ENCODE results near the gene F12. TPM values are rescaled to one million over a fixed set of nuclear protein-coding genes. Genes with fewer than 3 reads are reported as not detected.
A peak's percentile ranks its signal among the peaks of the same experiment; 100 is the strongest.

F12 gene
- polyA plus RNA-seq, 1 experiment = 0.35 TPM

DNA sequence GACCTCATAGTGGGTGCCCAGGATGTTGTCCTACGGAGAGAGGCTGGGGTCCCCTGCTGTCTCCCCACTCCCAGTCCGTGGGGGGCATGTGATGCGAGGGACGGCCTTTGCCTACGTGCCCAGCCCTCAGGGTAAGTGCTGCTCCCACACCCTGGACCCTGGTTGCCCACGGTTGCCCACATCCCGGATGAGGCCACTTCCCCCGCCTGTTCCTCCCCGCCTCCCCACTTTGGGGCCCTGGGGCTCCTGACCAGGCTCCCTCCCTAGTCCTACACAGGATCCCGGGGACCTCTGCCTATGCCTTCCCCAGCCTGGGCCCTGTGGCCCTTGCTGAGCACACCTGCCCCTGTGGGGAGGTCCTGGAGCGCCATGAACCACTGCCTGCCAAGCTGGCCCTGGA is 23.6 kb downstream of the F12 start:
- CTCF ChIA-PET = no interaction called here
- no peaks in the 10 kb centered on the region for H3K9me3 ChIP-seq (ENCODE audit: control insufficient read depth, insufficient read depth, low read length)
- TF ChIP-seq, protein P1, sequence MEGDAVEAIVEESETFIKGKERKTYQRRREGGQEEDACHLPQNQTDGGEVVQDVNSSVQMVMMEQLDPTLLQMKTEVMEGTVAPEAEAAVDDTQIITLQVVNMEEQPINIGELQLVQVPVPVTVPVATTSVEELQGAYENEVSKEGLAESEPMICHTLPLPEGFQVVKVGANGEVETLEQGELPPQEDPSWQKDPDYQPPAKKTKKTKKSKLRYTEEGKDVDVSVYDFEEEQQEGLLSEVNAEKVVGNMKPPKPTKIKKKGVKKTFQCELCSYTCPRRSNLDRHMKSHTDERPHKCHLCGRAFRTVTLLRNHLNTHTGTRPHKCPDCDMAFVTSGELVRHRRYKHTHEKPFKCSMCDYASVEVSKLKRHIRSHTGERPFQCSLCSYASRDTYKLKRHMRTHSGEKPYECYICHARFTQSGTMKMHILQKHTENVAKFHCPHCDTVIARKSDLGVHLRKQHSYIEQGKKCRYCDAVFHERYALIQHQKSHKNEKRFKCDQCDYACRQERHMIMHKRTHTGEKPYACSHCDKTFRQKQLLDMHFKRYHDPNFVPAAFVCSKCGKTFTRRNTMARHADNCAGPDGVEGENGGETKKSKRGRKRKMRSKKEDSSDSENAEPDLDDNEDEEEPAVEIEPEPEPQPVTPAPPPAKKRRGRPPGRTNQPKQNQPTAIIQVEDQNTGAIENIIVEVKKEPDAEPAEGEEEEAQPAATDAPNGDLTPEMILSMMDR (IDR thresholded peaks at IDR 0.05; ENCODE audit: low read depth, low read length) = no peak
- POLR2A ChIA-PET = no interaction called here
- H3K4me3 ChIP-seq (ENCODE audit: low read depth, low read length) = no peak overlapping the region
- no peak for DNase-seq (ENCODE audit: low read depth, low spot score)
- no peak overlapping the region for H3K27ac ChIP-seq (ENCODE audit: low read depth, low read length)
- H3K27me3 ChIP-seq (ENCODE audit: control insufficient read depth, insufficient read depth, low read length) = peaks cover 32% of the 10 kb centered on the region

DNA sequence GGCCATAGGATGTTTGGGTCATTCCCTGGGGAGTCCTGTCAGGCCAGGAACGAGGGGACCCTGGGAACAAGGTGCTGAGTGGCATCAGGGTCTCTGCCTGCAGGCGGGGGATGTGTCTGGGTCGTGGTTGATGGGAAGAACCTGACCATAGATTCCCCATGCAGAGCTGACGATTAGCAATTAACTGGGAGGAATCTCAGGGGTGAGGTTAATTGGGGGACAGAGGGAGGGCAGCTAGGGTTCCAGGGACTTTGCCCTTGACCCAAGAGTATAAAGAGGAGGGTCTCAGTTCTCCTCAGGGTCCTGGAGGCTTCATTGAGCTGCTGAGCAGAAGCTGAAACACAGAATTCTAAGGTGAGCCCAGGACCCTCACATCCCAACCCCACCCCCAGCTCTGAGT is 25.2 kb downstream of the F12 start, which contains the start of gene SLC34A1:
SLC34A1 (plus strand) TSS at position 301 of the 400 bp plus-strand sequence. CDS start 1,308 bp downstream, outside the sequence.
- ChIA-PET POLR2A (no interaction called here), CTCF (interaction anchor here (0.6 to 1.0 kb wide), 2 partner anchors 15 to 83 kb away, joined by 3 read pairs; no protein-coding TSS in a partner anchor)
- Histone ChIP-seq H3K27ac (ENCODE audit: low read depth, low read length) (peak within 1 kb of the TSS; percentile 11), H3K9me3 (ENCODE audit: control insufficient read depth, insufficient read depth, low read length) (no peaks in the 10 kb centered on the region), H3K27me3 (ENCODE audit: control insufficient read depth, insufficient read depth, low read length) (peaks cover 32% of the 10 kb centered on the region), H3K4me3 (ENCODE audit: low read depth, low read length) (no peak within 1 kb of the TSS)
- no peak for DNase-seq (ENCODE audit: low read depth, low spot score)
- TF ChIP-seq, protein P1 (IDR thresholded peaks at IDR 0.05; ENCODE audit: low read depth, low read length) = no peak

DNA sequence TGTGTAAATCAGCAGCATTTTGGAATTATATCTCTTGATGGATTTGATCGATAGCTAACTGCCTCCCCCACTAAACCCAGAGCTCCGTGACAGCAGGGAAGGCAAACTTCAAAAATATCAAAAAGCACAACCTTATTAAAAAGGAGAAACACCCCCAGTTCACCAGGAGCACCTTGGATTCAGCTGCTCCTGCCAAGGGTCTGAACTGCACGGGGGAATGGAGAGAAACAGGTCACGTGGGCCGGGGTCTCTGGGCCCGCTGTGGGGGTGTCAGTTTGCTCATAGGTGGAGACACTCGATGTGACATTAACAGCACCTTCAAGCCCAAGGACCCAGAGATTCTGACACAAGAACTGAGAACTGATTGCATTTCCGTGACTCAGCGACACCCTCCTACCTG is 26.2 kb downstream of the F12 start:
- no peak overlapping the region for H3K27ac ChIP-seq (ENCODE audit: low read depth, low read length)
- POLR2A ChIA-PET = no interaction called here
- CTCF ChIA-PET = interaction anchor here (1.2 to 1.4 kb wide), 3 partner anchors 12 to 65 kb away, joined by 5 to 6 read pairs (median 6); no protein-coding TSS in a partner anchor

DNA sequence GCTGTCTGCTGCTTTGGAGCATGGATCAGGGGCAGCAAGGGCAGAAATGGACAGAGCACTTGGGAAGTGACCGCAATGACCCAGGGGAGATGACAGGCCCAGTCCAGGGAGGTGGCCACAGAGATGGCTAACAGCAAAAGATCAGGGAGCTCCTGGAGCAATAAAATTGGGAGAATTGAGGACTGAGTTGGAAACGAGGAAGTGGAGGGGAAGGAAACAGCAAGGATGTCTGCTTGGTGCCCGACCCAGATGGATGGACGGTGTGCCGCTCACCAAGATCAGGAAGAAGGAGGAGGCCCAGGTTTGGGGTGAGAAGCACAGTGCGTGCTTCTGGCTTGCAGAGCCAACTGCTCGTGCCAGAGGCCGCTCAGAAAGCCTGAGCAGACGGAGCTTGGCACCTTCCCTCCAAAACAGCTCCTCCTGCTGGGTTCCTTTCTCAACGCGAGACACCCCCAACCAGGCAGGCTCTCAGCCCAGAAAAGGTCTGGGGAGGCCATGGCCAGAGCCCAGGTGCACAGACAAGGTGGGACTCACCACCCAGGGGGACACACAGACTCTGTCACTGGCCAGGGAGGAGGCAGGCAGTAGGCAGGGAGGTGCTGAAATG is 26.8 kb downstream of the F12 start:
- Histone ChIP-seq H3K4me3 (ENCODE audit: low read depth, low read length) (no peak overlapping the region), H3K27ac (ENCODE audit: low read depth, low read length) (no peak overlapping the region), H3K27me3 (ENCODE audit: control insufficient read depth, insufficient read depth, low read length) (peaks cover 32% of the 10 kb centered on the region), H3K9me3 (ENCODE audit: control insufficient read depth, insufficient read depth, low read length) (no peaks in the 10 kb centered on the region)
- DNase-seq (ENCODE audit: low read depth, low spot score) = no peak
- ChIA-PET CTCF (interaction anchor here (0.6 to 1.4 kb wide), 5 partner anchors 12 to 73 kb away, joined by 3 to 6 read pairs (median 5); no protein-coding TSS in a partner anchor), POLR2A (no interaction called here)
- TF ChIP-seq, protein P1 (IDR thresholded peaks at IDR 0.05; ENCODE audit: low read depth, low read length) = peak; percentile 44

More for the DNA sequence above, 26.2 kb downstream of the F12 start:
- peaks cover 32% of the 10 kb centered on the region for H3K27me3 ChIP-seq (ENCODE audit: control insufficient read depth, insufficient read depth, low read length)
- TF ChIP-seq, protein P1 (IDR thresholded peaks at IDR 0.05; ENCODE audit: low read depth, low read length) = no peak
- no peaks in the 10 kb centered on the region for H3K9me3 ChIP-seq (ENCODE audit: control insufficient read depth, insufficient read depth, low read length)
- no peak overlapping the region for H3K4me3 ChIP-seq (ENCODE audit: low read depth, low read length)
- DNase-seq (ENCODE audit: low read depth, low spot score) = no peak

DNA sequence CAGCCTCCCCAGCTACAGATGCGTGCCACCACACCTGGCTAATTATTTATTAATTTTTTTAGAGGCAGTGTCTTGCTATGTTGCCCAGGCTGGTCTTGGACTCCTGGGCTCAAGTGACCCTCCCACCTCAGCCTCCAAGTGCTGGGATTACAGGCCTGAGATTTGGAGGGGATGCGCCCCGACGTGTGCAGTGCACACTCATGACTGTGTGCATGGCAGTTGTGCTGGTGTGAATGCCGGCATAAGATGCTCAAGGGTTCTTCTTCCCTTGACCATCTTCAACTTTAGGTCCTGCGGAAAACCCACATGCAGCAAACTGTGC is 28.6 kb downstream of the F12 start:
- Histone ChIP-seq H3K4me3 (ENCODE audit: low read depth, low read length) (no peak overlapping the region), H3K27ac (ENCODE audit: low read depth, low read length) (no peak overlapping the region), H3K9me3 (ENCODE audit: control insufficient read depth, insufficient read depth, low read length) (no peaks in the 10 kb centered on the region), H3K27me3 (ENCODE audit: control insufficient read depth, insufficient read depth, low read length) (peaks cover 23% of the 10 kb centered on the region)
- no peak for DNase-seq (ENCODE audit: low read depth, low spot score)
- ChIA-PET POLR2A (interaction anchor here (1.0 kb wide), 1 partner anchor 29 kb away, joined by 3 read pairs; the partner anchor contains the start of gene LMAN2), CTCF (interaction anchor here (1.0 to 5.9 kb wide), 4 partner anchors 10 to 23 kb away, joined by 3 to 57 read pairs (median 8); no protein-coding TSS in a partner anchor)
- TF ChIP-seq, protein P1 (IDR thresholded peaks at IDR 0.05; ENCODE audit: low read depth, low read length) = no peak

Data from AG04450 (cell line).